Neural cell (in vitro differentiated cells): ENCODE data around the gene HAAO. TPM values are rescaled to one million over a fixed set of nuclear protein-coding genes. Genes with fewer than 3 reads are reported as not detected.

Experiments
- H2AFZ ChIP-seq: fragments of 200-600, 300-800 bp; sonication (generic), shearing (Covaris generic); 2 replicates; pipeline ENCODE4 v1.6.0; 2014; ENCODE audit warnings: low read depth, mild to moderate bottlenecking, antibody characterized with exemption, low read length, moderate library complexity
- H3F3A ChIP-seq: fragments of 200-600 bp; shearing (Covaris generic); 2 replicates; pipeline ENCODE4 v1.6.1; 2016; ENCODE audit warnings: mild to moderate bottlenecking, moderate library complexity, mixed read lengths, antibody characterized with exemption, low read length; ENCODE audit not compliant: insufficient read depth, poor library complexity, severe bottlenecking
- H3K27ac ChIP-seq: fragments of 200-600, 300-800 bp; sonication (generic), shearing (Covaris generic); 2 replicates; pipeline ENCODE4 v1.5.1; 2014; ENCODE audit warnings: mild to moderate bottlenecking, low read length, moderate library complexity
- H3K27me3 ChIP-seq: fragments of 300-800, 200-600 bp; sonication (generic), shearing (Covaris generic); 2 replicates; pipeline ENCODE4 v1.6.0; 2014; ENCODE audit warnings: mild to moderate bottlenecking, low read depth, low read length, moderate library complexity; ENCODE audit not compliant: insufficient read depth
- H3K36me3 ChIP-seq: fragments of 300-800, 200-600 bp; sonication (generic), shearing (Covaris generic); 2 replicates; pipeline ENCODE4 v1.5.1; 2014; ENCODE audit warnings: mild to moderate bottlenecking, antibody characterized with exemption, low read length, moderate library complexity; ENCODE audit not compliant: insufficient read depth
- H3K4me2 ChIP-seq: fragments of 300-800, 200-600 bp; sonication (generic), shearing (Covaris generic); 2 replicates; pipeline ENCODE4 v1.6.0; 2014; ENCODE audit warnings: mild to moderate bottlenecking, low read length
- H3K4me3 ChIP-seq: fragments of 300-800, 200-600 bp; sonication (generic), shearing (Covaris generic); 2 replicates; pipeline ENCODE4 v1.5.1; 2014; ENCODE audit warnings: mild to moderate bottlenecking, low read length, moderate library complexity
- H3K79me2 ChIP-seq: fragments of 200-600 bp; shearing (Covaris generic); replicated peaks from 2 replicates; pipeline ENCODE4 v1.6.0; 2014; ENCODE audit warnings: mild to moderate bottlenecking, low read length, moderate library complexity; ENCODE audit not compliant: insufficient read depth
- H3K9ac ChIP-seq: fragments of 300-800, 200-600 bp; sonication (generic), shearing (Covaris generic); 2 replicates; pipeline ENCODE4 v1.6.1; 2016; ENCODE audit warnings: mild to moderate bottlenecking, low read length, mixed read lengths
- H3K9me2 ChIP-seq: fragments of 200-600 bp; shearing (Covaris generic); 2 replicates; pipeline ENCODE4 v1.6.1; 2016; ENCODE audit warnings: mild to moderate bottlenecking, low read length, mixed read lengths; ENCODE audit not compliant: insufficient read depth
- H3K9me3 ChIP-seq: fragments of 200-600, 300-800 bp; sonication (generic), shearing (Covaris generic); 2 replicates; pipeline ENCODE4 v1.6.1; 2016; ENCODE audit warnings: mild to moderate bottlenecking, mixed run types, low read length, moderate library complexity, mixed read lengths
- H4K20me1 ChIP-seq: fragments of 200-600 bp; shearing (Covaris generic); 2 replicates; pipeline ENCODE4 v1.6.1; 2016; ENCODE audit warnings: mild to moderate bottlenecking, mixed run types; ENCODE audit not compliant: insufficient read depth
- CTCF ChIP-seq: fragments of 450-650 bp; IDR thresholded peaks from 2 replicates; pipeline ENCODE4 v1.5.1; 2014; ENCODE audit warnings: antibody characterized with exemption, mild to moderate bottlenecking, moderate library complexity; ENCODE audit not compliant: poor library complexity, severe bottlenecking
- EP300 ChIP-seq: fragments of 450-650 bp; conservative IDR thresholded peaks from 2 replicates; pipeline ENCODE4 v1.6.1; 2014; ENCODE audit warnings: antibody characterized with exemption, mild to moderate bottlenecking, moderate library complexity; ENCODE audit not compliant: poor library complexity, severe bottlenecking
- EZH2 ChIP-seq: fragments of 200-600, 300-800 bp; shearing (Covaris generic), sonication (generic); IDR thresholded peaks from 2 replicates; pipeline ENCODE4 v1.6.1; 2014; ENCODE audit warnings: antibody characterized with exemption, low read length, borderline replicate concordance, mild to moderate bottlenecking; ENCODE audit not compliant: insufficient read depth, poor library complexity, severe bottlenecking
- MXI1 ChIP-seq: fragments of 450-650 bp; conservative IDR thresholded peaks from 2 replicates; pipeline ENCODE4 v1.6.1; 2014; ENCODE audit warnings: antibody characterized with exemption, mild to moderate bottlenecking; ENCODE audit not compliant: poor library complexity, severe bottlenecking
- POLR2AphosphoS5 ChIP-seq: IDR thresholded peaks from 2 replicates; pipeline ENCODE4 v1.6.1; 2012
- RAD21 ChIP-seq: fragments of 450-650 bp; conservative IDR thresholded peaks from 2 replicates; pipeline ENCODE4 v1.6.1; 2014; ENCODE audit warnings: antibody characterized with exemption, mild to moderate bottlenecking, moderate library complexity
- REST ChIP-seq: IDR thresholded peaks from 2 replicates; pipeline ENCODE4 v1.6.1; 2012; ENCODE audit warnings: borderline replicate concordance
- SMC3 ChIP-seq: fragments of 450-650 bp; conservative IDR thresholded peaks from 2 replicates; pipeline ENCODE4 v1.6.1; 2014; ENCODE audit warnings: antibody characterized with exemption, mild to moderate bottlenecking, moderate library complexity; ENCODE audit not compliant: poor library complexity
- TAF1 ChIP-seq: IDR thresholded peaks from 2 replicates; pipeline ENCODE4 v1.6.1; 2012; ENCODE audit warnings: low read depth
- polyA plus RNA-seq: library from polyadenylated mRNA; depleted of rRNA; stranded (reverse); fragments of >200 nt; gene quantifications from 2 replicates; pipeline ENCODE4 v1.2.3, GENCODE V29; 2014

HAAO gene
- polyA plus RNA-seq, 1 donor from 2014 or later, result not detected

- Histone ChIP-seq H2AFZ (no peak overlapping the region), H3K4me3 (no peak overlapping the region), H3K27ac (no peak overlapping the region), H3K4me2 (no peak overlapping the region), H3F3A (no peaks in the 10 kb centered on the region), H3K79me2 (no peaks in the 10 kb centered on the region), H3K9me2 (no peaks in the 10 kb centered on the region), H3K36me3 (no peaks in the 10 kb centered on the region), H3K9ac (no peak overlapping the region), H3K9me3 (no peaks in the 10 kb centered on the region), H3K27me3 (no peaks in the 10 kb centered on the region), H4K20me1 (no peaks in the 10 kb centered on the region)
- TF ChIP-seq RAD21 (no peak), MXI1 (no peak), EZH2 (no peak), POLR2AphosphoS5 (no peak), SMC3 (no peak), REST (no peak), TAF1 (no peak), CTCF (no peak), EP300 (no peak)
Observed at GRCh38 chr2:42840760-42841159, 48.4 kb upstream of the HAAO start.

GRCh38 chr2:42839809-42840501 is 47.6 kb upstream of the HAAO start:
- Histone ChIP-seq H3K4me2 (peak overlapping the region; percentile 19), H3K9me2 (no peaks in the 10 kb centered on the region), H2AFZ (peak overlapping the region; percentile 4), H3K36me3 (no peaks in the 10 kb centered on the region), H3K27me3 (no peaks in the 10 kb centered on the region), H3K4me3 (no peak overlapping the region), H3F3A (no peaks in the 10 kb centered on the region), H3K27ac (no peak overlapping the region), H3K9me3 (no peaks in the 10 kb centered on the region), H3K9ac (no peak overlapping the region), H4K20me1 (no peaks in the 10 kb centered on the region), H3K79me2 (no peaks in the 10 kb centered on the region)
- TF ChIP-seq REST (no peak), MXI1 (peak; percentile 40)
